Measurements from ENCODE around the gene CPEB4. TPM values are rescaled to one million over a fixed set of nuclear protein-coding genes. Genes with fewer than 3 reads are reported as not detected.

CPEB4 gene
- total and polyA plus RNA-seq, 9 of the 15 experiments (the other 6 are each of a cell fraction or from before 2014, with no cell fraction given): 7.4 to 21.3 (median 12.4) TPM

GRCh38 chr5:173866858-173867679 is 21.1 kb upstream of the CPEB4 start (continued):
- TF ChIP-seq NFE2L1 (tag; IDR thresholded peaks at IDR 0.05; ENCODE audit: borderline replicate concordance, low read depth) (no peak), CHD4 (IDR thresholded peaks at IDR 0.05; ENCODE audit: insufficient read depth, insufficient replicate concordance, low read depth, low read length, poor library complexity, severe bottlenecking) (no peak), TAL1 (IDR thresholded peaks at IDR 0.05) (0 out of 2 replicates have a peak, but pooled peaks have one; percentile 27), BCL6 (CRISPR knock-in tag; IDR thresholded peaks at IDR 0.05) (no peak), SRSF3 (IDR thresholded peaks at IDR 0.05; ENCODE audit: insufficient read depth, low read length) (no peak), TRIM28 (IDR thresholded peaks at IDR 0.05) (peak; percentile 97), ARID1B (IDR thresholded peaks at IDR 0.05) (peak; percentile 58), HDAC6 (IDR thresholded peaks at IDR 0.05; ENCODE audit: low read depth, low read length) (no peak), PCBP2 (IDR thresholded peaks at IDR 0.05; ENCODE audit: low read depth, low read length, poor library complexity, severe bottlenecking) (no peak), ZNF280A (IDR thresholded peaks at IDR 0.05; ENCODE audit: low read depth, partially characterized antibody) (peak; percentile 77), CEBPZ (IDR thresholded peaks at IDR 0.05; ENCODE audit: borderline replicate concordance, low read depth, low read length) (no peak), SREBF2 (CRISPR knock-in tag; IDR thresholded peaks at IDR 0.05) (no peak), KAT8 (IDR thresholded peaks at IDR 0.05; ENCODE audit: low read depth) (no peak), NCOA6 (IDR thresholded peaks at IDR 0.05) (no peak), ZNF639 (CRISPR knock-in tag; conservative IDR thresholded peaks at IDR 0.05 in 1 of 2, IDR thresholded peaks at IDR 0.05 in 1 of 2) (no peak), PHTF2 (CRISPR knock-in tag; IDR thresholded peaks at IDR 0.05) (no peak), TBL1XR1 (IDR thresholded peaks at IDR 0.05; ENCODE audit: low read length in 2 of 2) (peak in 1 of 2 experiments; percentile 23; a peak in 1 of 4 replicates), ZNF41 (CRISPR knock-in tag; conservative IDR thresholded peaks at IDR 0.05) (no peak), ZNF175 (CRISPR knock-in tag; IDR thresholded peaks at IDR 0.05; ENCODE audit: low read depth) (no peak), ZNF263 (CRISPR knock-in tag; IDR thresholded peaks at IDR 0.05; ENCODE audit: borderline replicate concordance) (no peak)
